ENCODE measurements around the gene TMEM243. TPM values are rescaled to one million over a fixed set of nuclear protein-coding genes. Genes with fewer than 3 reads are reported as not detected.
"Not testable (repeated sequence)": the region's sequence is repeated elsewhere in the genome, so short reads cannot be mapped to it uniquely, and the experiment has no call there.

The TMEM243 gene
- total RNA-seq, 2 donors from 2014 or later: 45.8 to 58.3 TPM

GRCh38 chr7:87220026-87220733 is 648 bp upstream of the TMEM243 start:
- no peaks in the 10 kb centered on the region for H3K9me3 Mint-ChIP-seq
- H3K4me1 Mint-ChIP-seq (ENCODE audit: low read depth in 2 of 2): peaks cover 37 to 39% of the 10 kb centered on the region in 2 donors
- DNase-seq (ENCODE audit: low spot score): peak; percentile 87
- peak; percentile 73 to 80 for ATAC-seq
- no peaks in the 10 kb centered on the region for H3K36me3 Mint-ChIP-seq
- peak overlapping the region; percentile 93 for H3K4me3 Mint-ChIP-seq
- H3K27me3 Mint-ChIP-seq: peaks cover 0 to 5% of the 10 kb centered on the region in 2 donors
- peak overlapping the region; percentile 88 to 97 for H3K27ac Mint-ChIP-seq

- Mint-ChIP-seq H3K4me3 (peak overlapping the region; percentile 93), H3K27ac (peak overlapping the region; percentile 88 to 97), H3K4me1 (ENCODE audit: low read depth in 2 of 2) (peaks cover 45 to 46% of the 10 kb centered on the region in 2 donors), H3K27me3 (peaks cover 0 to 5% of the 10 kb centered on the region in 2 donors), H3K36me3 (no peaks in the 10 kb centered on the region), H3K9me3 (no peaks in the 10 kb centered on the region)
- ATAC-seq: no peak
- DNase-seq (ENCODE audit: low spot score): no peak
These were observed 562 bp downstream of the TMEM243 start for GRCh38 chr7:87218796-87219544.

- DNase-seq (ENCODE audit: low spot score) (no peak), ATAC-seq (no peak)
- Mint-ChIP-seq H3K9me3 (no peaks in the 10 kb centered on the region), H3K4me1 (ENCODE audit: low read depth in 2 of 2) (peaks cover 51 to 53% of the 10 kb centered on the region in 2 donors), H3K36me3 (no peaks in the 10 kb centered on the region), H3K4me3 (peak overlapping the region; percentile 93), H3K27ac (peak overlapping the region; percentile 88 to 97), H3K27me3 (peaks cover 0 to 5% of the 10 kb centered on the region in 2 donors)
These were observed 1.4 kb downstream of the TMEM243 start for GRCh38 chr7:87217983-87218653.

GRCh38 chr7:87216701-87217508 is 2.6 kb downstream of the TMEM243 start:
- peak; percentile 57 to 71 for ATAC-seq
- peak; percentile 67 for DNase-seq (ENCODE audit: low spot score)

GRCh38 chr7:87215046-87215445 is 4.5 kb downstream of the TMEM243 start:
- H3K4me3 Mint-ChIP-seq: no peak overlapping the region
- ATAC-seq: no peak
- H3K27me3 Mint-ChIP-seq: no peaks in the 10 kb centered on the region
- H3K4me1 Mint-ChIP-seq (ENCODE audit: low read depth in 2 of 2): peaks cover 63 to 67% of the 10 kb centered on the region in 2 donors
- no peaks in the 10 kb centered on the region for H3K9me3 Mint-ChIP-seq
- DNase-seq (ENCODE audit: low spot score): no peak
- peak overlapping the region in 1 of 2 donors; percentile 97 for H3K27ac Mint-ChIP-seq
- no peaks in the 10 kb centered on the region for H3K36me3 Mint-ChIP-seq

More at GRCh38 chr7:87216701-87217508, 2.6 kb downstream of the TMEM243 start:
- Mint-ChIP-seq H3K27ac (peak overlapping the region; percentile 88 to 97), H3K4me3 (peak overlapping the region; percentile 93), H3K27me3 (peaks cover 0 to 5% of the 10 kb centered on the region in 2 donors), H3K4me1 (ENCODE audit: low read depth in 2 of 2) (peaks cover 63 to 65% of the 10 kb centered on the region in 2 donors), H3K36me3 (no peaks in the 10 kb centered on the region), H3K9me3 (no peaks in the 10 kb centered on the region)

GRCh38 chr7:87213811-87214210 is 5.7 kb downstream of the TMEM243 start:
- DNase-seq (ENCODE audit: low spot score) (no peak), ATAC-seq (no peak)
- peaks cover 64 to 70% of the 10 kb centered on the region in 2 donors for H3K4me1 Mint-ChIP-seq (ENCODE audit: low read depth in 2 of 2)
- no peaks in the 10 kb centered on the region for H3K27me3 Mint-ChIP-seq
- peak overlapping the region; percentile 45 for H3K4me3 Mint-ChIP-seq
- H3K27ac Mint-ChIP-seq: peak overlapping the region; percentile 58 to 87
- H3K36me3 Mint-ChIP-seq: peaks cover 6% of the 10 kb centered on the region
- peaks cover 4% of the 10 kb centered on the region for H3K9me3 Mint-ChIP-seq

- ATAC-seq: no peak
- peaks cover 6% of the 10 kb centered on the region for H3K36me3 Mint-ChIP-seq
These were observed 6.3 kb downstream of the TMEM243 start for GRCh38 chr7:87213252-87213651.

GRCh38 chr7:87212498-87212897 is 7.0 kb downstream of the TMEM243 start:
- H3K36me3 Mint-ChIP-seq: peaks cover 6% of the 10 kb centered on the region
- H3K27me3 Mint-ChIP-seq: no peaks in the 10 kb centered on the region
- DNase-seq (ENCODE audit: low spot score) (no peak), ATAC-seq (no peak)
- H3K9me3 Mint-ChIP-seq: peaks cover 4% of the 10 kb centered on the region
- peaks cover 57 to 68% of the 10 kb centered on the region in 2 donors for H3K4me1 Mint-ChIP-seq (ENCODE audit: low read depth in 2 of 2)
- peak overlapping the region; percentile 64 to 82 for H3K27ac Mint-ChIP-seq
- H3K4me3 Mint-ChIP-seq: peak overlapping the region; percentile 73

More at GRCh38 chr7:87213252-87213651, 6.3 kb downstream of the TMEM243 start:
- H3K27ac Mint-ChIP-seq: peak overlapping the region; percentile 64 to 87
- H3K4me3 Mint-ChIP-seq: peak overlapping the region; percentile 73
- no peaks in the 10 kb centered on the region for H3K27me3 Mint-ChIP-seq
- H3K4me1 Mint-ChIP-seq (ENCODE audit: low read depth in 2 of 2): peaks cover 62 to 70% of the 10 kb centered on the region in 2 donors
- no peak for DNase-seq (ENCODE audit: low spot score)
- H3K9me3 Mint-ChIP-seq: peaks cover 4% of the 10 kb centered on the region

- no peak overlapping the region for H3K4me3 Mint-ChIP-seq
- H3K36me3 Mint-ChIP-seq: peaks cover 14% of the 10 kb centered on the region
- peaks cover 53 to 66% of the 10 kb centered on the region in 2 donors for H3K4me1 Mint-ChIP-seq (ENCODE audit: low read depth in 2 of 2)
- DNase-seq (ENCODE audit: low spot score) (no peak), ATAC-seq (peak in 1 of 2 donors; percentile 68)
- no peaks in the 10 kb centered on the region for H3K27me3 Mint-ChIP-seq
- peaks cover 7% of the 10 kb centered on the region for H3K9me3 Mint-ChIP-seq
- peak overlapping the region in 1 of 2 donors; percentile 14 for H3K27ac Mint-ChIP-seq
These were observed 9.0 kb downstream of the TMEM243 start for GRCh38 chr7:87210506-87210905.

GRCh38 chr7:87209295-87209924 is 10.1 kb downstream of the TMEM243 start:
- Mint-ChIP-seq H3K9me3 (peaks cover 10% of the 10 kb centered on the region), H3K36me3 (peaks cover 18% of the 10 kb centered on the region), H3K27me3 (no peaks in the 10 kb centered on the region), H3K4me1 (ENCODE audit: low read depth in 2 of 2) (peaks cover 53 to 66% of the 10 kb centered on the region in 2 donors), H3K4me3 (peak overlapping the region; percentile 6), H3K27ac (peak overlapping the region in 1 of 2 donors; percentile 14)
- DNase-seq (ENCODE audit: low spot score) (no peak), ATAC-seq (no peak)

- H3K4me3 Mint-ChIP-seq: no peak overlapping the region
These were observed 13.2 kb downstream of the TMEM243 start for GRCh38 chr7:87206361-87206760.

GRCh38 chr7:87205701-87206100 is 13.8 kb downstream of the TMEM243 start:
- H3K27ac Mint-ChIP-seq: peak overlapping the region; percentile 6 to 17
- not testable (repeated sequence) for ATAC-seq

More at GRCh38 chr7:87206361-87206760, 13.2 kb downstream of the TMEM243 start:
- DNase-seq (ENCODE audit: low spot score): no peak
- no peak for ATAC-seq
- H3K27ac Mint-ChIP-seq: no peak overlapping the region
- peaks cover 39% of the 10 kb centered on the region for H3K36me3 Mint-ChIP-seq
- H3K4me1 Mint-ChIP-seq (ENCODE audit: low read depth in 2 of 2): peaks cover 44 to 62% of the 10 kb centered on the region in 2 donors
- H3K9me3 Mint-ChIP-seq: peaks cover 20% of the 10 kb centered on the region
- H3K27me3 Mint-ChIP-seq: no peaks in the 10 kb centered on the region

More at GRCh38 chr7:87205701-87206100, 13.8 kb downstream of the TMEM243 start:
- H3K27me3 Mint-ChIP-seq; DNase-seq (ENCODE audit: low spot score); H3K4me3 Mint-ChIP-seq: not testable (repeated sequence)
- H3K9me3 Mint-ChIP-seq: peaks cover 20% of the 10 kb centered on the region
- peaks cover 39% of the 10 kb centered on the region for H3K36me3 Mint-ChIP-seq
- H3K4me1 Mint-ChIP-seq (ENCODE audit: low read depth in 2 of 2): peaks cover 44 to 64% of the 10 kb centered on the region in 2 donors

All from natural killer cell treated with Interleukin-12 subunit alpha and Interleukin-12 subunit beta and Interleukin-15 and Interleukin-18, amount 100 ng/mL, for 72 hours (primary cell).